ENCODE data around the gene FRAT2. TPM values are rescaled to one million over a fixed set of nuclear protein-coding genes. Genes with fewer than 3 reads are reported as not detected.

FRAT2 gene
- total and polyA plus RNA-seq, 2 donors (not counting 3 experiments of a cell fraction or from before 2014, with no cell fraction given), result 6.6 to 11.3 TPM

- BruUV-seq (replicated peaks), result TSS peak; percentile 24
- H3K9me3 ChIP-seq (replicated peaks; ENCODE audit: control insufficient read depth, insufficient read depth, low read length), result no peaks in the 10 kb centered on the region
- H3K4me2 ChIP-seq (ENCODE audit: insufficient read depth, low read length), result peak overlapping the region; percentile 95
- dilution Hi-C loops (cut with MboI; ENCODE audit: extremely low pct_ligation_motif_present, low sequenced_read_pairs), result no loop called here
- FAIRE-seq (peak; percentile 12), DNase-seq (ENCODE audit: low read depth, low spot score) (peak; percentile 46)
- no peak for TF ChIP-seq GATA2 (IDR thresholded peaks at IDR 0.05; ENCODE audit: insufficient read depth, insufficient read length, low read depth, low read length)
- TF ChIP-seq MYC (IDR thresholded peaks at IDR 0.05; ENCODE audit: low read depth, low read length), result no peak
- TF ChIP-seq MAX (IDR thresholded peaks at IDR 0.05; ENCODE audit: insufficient read depth, insufficient read length), result no peak
- TF ChIP-seq FOS (IDR thresholded peaks at IDR 0.05; ENCODE audit: borderline replicate concordance, insufficient read depth, low read length), result no peak
- TF ChIP-seq EZH2 (IDR thresholded peaks at IDR 0.05; ENCODE audit: borderline replicate concordance, low read depth, low read length, severe bottlenecking), result peak; percentile 48
- no peaks in the 10 kb centered on the region for H3K79me2 ChIP-seq (ENCODE audit: control insufficient read depth, insufficient read depth, low read length)
- peak overlapping the region; percentile 15 to 74 (median 58) for H3K4me3 ChIP-seq (replicated peaks in 1 of 3; ENCODE audit: insufficient read depth in 1 of 3, low read depth in 1 of 3, low read length in 3 of 3)
- H2AFZ ChIP-seq (ENCODE audit: low read depth, low read length), result peak overlapping the region; percentile 63
- peak overlapping the region; percentile 95 for H3K9ac ChIP-seq (replicated peaks; ENCODE audit: extremely low read depth, insufficient read depth, low read length)
- H3K27me3 ChIP-seq (ENCODE audit: control insufficient read depth in 2 of 2, insufficient read depth in 2 of 2, low read length in 2 of 2), result no peaks in the 10 kb centered on the region
- no peaks in the 10 kb centered on the region for H3K9me1 ChIP-seq (replicated peaks; ENCODE audit: control insufficient read depth, extremely low read depth, insufficient read depth, low read length)
- H4K20me1 ChIP-seq (replicated peaks; ENCODE audit: control insufficient read depth, extremely low read depth, insufficient read depth, low read length), result no peaks in the 10 kb centered on the region
- POLR2A ChIA-PET, result interaction anchor here (1.2 to 1.9 kb wide), 2 partner anchors 13 to 41 kb away, joined by 3 to 10 read pairs; partner anchors contain the start of gene FRAT2
- H3K27ac ChIP-seq (ENCODE audit: insufficient read depth, low read depth, low read length), result no peak overlapping the region
- CTCF ChIA-PET, result interaction anchor here (0.6 to 3.5 kb wide), 6 partner anchors 13 to 247 kb away, joined by 3 to 37 read pairs (median 5); no protein-coding TSS in a partner anchor
- intact Hi-C loops (cut with micrococcal nuclease), result loop anchor here (1.0 kb wide), 1 partner anchor 28 kb away; the partner anchor contains the start of gene ARHGAP19
- H3K4me1 ChIP-seq (ENCODE audit: control insufficient read depth, extremely low read depth, insufficient read depth, low read length), result peaks cover 15% of the 10 kb centered on the region
- H3K36me3 ChIP-seq (ENCODE audit: control insufficient read depth in 2 of 2, extremely low read depth in 1 of 2, insufficient read depth in 2 of 2, low read length in 2 of 2), result no peaks in the 10 kb centered on the region
These were observed 14.7 kb downstream of the FRAT2 start for GRCh38 chr10:97319671-97320479.

Measured in endothelial cell of umbilical vein (primary cell).